ENCODE results near the gene ZNF528. TPM values are rescaled to one million over a fixed set of nuclear protein-coding genes. Genes with fewer than 3 reads are reported as not detected.

ZNF528 gene
- polyA plus RNA-seq (ENCODE audit: insufficient read length in 4 of 4) = 10 to 100 TPM; 28.9 to 39.0 (median 30.2) TPM

DNA sequence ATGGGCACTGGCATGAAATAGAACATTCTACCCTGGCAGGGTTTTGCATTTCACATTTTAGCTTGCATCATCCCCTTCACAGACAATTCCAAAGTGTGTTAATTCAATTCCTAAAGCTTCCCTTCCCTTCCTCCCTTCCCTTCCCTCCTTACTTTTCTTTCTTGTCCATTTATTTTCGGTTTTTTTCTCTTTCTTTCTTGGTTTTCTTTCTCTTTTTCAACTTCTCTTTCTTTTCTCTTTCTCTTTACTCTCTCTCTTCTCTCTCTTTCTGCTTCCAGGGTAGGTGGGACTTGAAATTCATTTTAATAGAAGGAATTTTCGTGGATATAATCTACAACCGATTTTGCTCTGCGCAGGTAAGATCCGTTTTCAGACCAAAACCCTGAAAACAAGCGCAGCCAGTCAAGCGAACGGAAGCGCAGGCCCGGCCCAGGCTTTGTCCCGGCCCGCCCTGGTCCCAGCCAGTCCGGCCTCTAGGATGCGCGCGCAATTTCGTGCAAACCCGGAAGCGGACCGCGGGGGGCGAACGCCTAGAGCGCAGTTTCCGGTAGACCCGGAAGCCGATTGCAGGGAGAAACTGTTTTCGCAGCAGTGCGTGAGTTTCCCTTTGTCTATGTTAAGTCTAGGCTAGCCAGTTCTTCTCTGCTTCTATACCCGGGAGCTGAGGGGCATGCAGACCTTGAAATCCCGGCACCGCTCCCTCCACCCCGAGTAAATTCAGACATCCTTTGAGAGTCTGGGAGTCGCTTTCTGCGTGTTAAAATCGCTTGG, at the start of gene ZNF528:
Gene ZNF528 (plus strand): TSS at position 540 of the 771 bp plus-strand sequence. CDS start 4,165 bp downstream, outside the sequence.
- peak; percentile 89 to 95 (median 92) for DNase-seq (ENCODE audit: low read depth in 4 of 4, low spot score in 3 of 4)

DNA sequence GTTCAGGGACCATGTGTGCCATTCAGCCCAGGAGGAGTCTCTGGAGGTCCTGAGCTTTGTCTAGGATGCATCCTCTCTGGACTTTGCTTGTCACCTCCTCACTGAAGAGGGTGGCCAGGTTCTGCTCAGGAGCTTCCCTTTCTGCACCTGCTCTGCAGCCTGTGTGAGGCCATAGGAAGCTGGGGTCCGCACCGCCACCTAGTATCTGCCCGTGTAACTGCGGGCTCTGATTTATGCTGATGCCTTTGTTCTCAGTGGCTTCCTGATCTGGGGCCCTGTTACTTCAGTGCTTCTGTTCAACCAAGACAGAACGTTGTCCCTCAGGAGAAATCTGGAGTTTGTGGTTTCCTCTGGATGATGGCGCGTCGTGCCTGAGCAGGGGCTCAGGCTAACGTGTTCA, 46.1 kb upstream of the ZNF528 start:
- no peak for DNase-seq (ENCODE audit: low read depth in 4 of 4, low spot score in 3 of 4)

DNA sequence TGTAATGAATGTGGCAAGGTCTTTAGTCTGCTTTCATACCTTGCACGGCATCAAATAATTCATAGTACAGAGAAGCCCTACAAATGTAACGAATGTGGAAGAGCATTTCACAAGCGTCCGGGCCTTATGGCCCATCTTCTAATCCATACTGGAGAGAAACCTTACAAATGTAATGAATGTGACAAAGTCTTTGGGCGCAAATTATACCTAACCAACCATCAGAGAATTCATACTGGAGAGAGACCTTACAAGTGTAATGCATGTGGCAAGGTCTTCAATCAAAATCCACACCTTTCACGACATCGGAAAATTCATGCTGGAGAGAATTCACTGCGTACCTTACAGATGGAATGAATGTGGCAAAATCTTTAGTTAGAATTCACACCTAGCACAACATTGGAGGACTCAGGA, 31.2 kb upstream of the ZNF528 start:
- DNase-seq (ENCODE audit: low read depth in 4 of 4, low spot score in 3 of 4) = no peak

DNA sequence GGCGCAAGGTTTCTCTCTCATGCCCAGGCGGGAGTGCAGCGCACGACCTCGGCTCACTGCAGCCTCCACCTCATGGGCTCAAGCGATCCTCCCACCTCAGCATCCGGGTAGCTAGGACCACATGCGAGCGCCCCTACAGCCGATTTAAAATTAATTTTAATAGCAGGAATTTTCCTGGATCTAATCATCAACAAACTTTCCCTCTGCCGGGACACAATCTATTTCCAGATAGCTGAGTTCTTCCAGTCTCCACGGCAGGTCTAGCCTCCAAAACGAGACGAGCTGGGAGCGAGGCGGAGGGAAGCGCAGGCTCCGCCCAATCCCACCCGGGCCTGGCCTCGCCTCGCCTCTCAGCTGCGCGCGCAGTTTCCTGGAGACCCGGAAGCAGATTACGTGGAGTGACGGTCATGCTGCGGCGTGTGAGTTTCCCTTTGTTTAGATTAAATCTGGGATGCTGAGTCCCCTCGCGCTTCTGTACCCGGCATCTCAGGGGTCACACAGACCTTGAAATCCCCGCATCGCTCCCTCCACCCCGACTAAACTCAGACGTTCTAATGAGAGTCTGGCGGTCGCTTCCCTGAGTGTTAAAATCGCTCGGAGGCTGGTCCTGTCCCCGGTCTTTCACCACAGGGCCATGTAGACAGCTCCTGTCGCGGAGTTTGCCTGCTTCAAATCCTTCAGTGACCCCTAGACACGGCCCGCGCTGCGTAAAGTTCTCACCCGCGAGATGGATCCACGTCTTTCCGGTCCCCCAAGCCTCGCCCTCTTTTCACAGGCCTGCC, 27.9 kb upstream of the ZNF528 start, which contains the start of gene ZNF880:
Gene ZNF880 (plus strand): TSS at position 365 of the 782 bp plus-strand sequence. CDS start 43 bp downstream, at position 408.
- peak; percentile 90 to 95 (median 92) for DNase-seq (ENCODE audit: low read depth in 4 of 4, low spot score in 3 of 4)

DNA sequence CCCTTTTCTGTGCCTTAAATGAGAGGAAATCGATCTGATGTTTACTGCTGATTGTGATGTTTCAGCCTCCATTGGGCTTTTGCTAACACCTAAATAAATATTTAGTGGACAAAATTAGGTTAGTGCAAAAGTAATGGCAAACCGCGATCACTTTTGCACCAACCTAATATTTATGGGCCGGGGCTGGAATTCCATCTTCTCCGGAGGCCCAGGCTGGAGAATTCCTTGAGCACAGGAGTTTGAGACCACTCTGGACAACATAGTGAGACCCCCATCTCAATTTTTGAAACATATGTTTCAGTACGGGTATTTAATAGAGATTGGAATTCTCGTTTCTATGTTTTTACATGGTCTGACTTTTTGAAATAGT, 27.3 kb upstream of the ZNF528 start:
- DNase-seq (ENCODE audit: low read depth in 4 of 4, low spot score in 3 of 4) = no peak

DNA sequence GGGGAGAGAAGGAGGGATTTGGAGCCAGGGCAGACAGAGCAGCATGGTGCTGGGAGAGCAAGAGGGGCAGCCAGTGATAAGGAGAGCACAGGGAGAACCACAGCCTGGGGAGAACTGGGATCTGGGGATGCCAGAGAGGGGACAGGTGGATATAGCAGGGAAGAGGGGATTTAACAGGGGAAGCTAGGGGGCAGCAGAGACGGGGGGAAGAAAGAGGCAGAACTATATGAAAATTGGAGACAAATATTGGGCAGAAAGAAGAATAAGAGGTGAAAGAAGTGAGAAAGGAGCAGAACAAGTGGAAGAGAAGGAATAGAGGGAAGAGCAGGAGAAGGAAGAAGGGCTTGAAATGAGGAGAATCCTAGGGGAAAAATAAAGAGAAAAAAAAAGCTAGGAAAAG, 6.5 kb upstream of the ZNF528 start:
- DNase-seq (ENCODE audit: low read depth in 4 of 4, low spot score in 3 of 4) = no peak

DNA sequence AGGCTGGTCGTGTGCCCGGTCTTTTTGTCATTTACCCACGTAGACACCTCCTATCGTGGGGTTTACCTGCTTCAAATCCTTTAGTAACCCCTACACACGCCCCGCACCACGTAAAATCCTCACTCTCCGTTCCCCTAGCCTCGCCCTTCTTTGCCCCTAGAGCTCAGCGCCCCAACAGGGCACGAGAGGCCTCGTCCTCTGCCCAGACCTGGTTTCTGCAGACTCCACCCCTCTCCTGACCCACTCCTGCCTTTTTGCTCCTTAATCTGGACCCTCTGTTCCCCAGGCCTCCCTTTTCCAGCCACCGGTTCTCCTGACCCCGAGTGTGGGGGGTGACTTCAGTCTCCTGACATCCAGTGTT, 412 bp downstream of the ZNF528 start:
- DNase-seq (ENCODE audit: low read depth in 4 of 4, low spot score in 3 of 4) = peak in 1 of 4 donors; percentile 1

DNA sequence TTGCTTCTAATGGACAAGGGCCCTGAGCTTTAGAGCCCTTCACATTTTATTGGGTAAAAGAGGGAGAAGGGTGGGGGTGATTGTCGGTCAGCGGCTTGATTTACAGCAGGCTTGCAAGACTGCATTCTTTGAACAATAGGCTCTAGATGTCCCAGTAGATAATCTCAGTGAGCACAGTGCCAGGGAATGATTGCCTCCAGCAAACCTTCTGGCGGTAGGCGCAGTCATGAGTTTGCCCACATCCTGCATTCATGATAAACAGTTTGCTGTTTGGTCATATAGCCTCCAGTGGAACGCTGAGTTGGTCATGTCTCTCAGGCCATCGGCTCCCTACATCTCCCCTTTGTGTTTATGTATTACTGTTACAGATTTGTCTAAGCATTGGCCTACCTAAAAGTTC, 12.6 kb downstream of the ZNF528 start:
- DNase-seq (ENCODE audit: low read depth in 4 of 4, low spot score in 3 of 4) = no peak

DNA sequence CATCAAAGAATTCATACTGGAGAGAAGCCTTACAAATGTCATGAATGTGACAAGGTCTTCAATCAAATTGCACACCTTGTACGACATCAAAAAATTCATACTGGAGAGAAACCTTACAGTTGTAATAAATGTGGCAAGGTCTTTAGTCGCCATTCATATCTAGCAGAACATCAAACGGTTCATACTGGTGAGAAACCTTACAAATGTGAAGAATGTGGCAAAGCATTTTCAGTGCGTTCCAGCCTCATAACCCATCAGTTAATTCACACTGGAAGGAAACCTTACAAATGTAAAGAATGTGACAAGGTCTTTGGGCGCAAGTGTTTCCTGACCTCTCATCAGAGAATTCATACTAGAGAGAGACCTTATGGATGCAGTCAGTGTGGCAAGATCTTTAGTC, 18.1 kb downstream of the ZNF528 start:
- no peak for DNase-seq (ENCODE audit: low read depth in 4 of 4, low spot score in 3 of 4)

DNA sequence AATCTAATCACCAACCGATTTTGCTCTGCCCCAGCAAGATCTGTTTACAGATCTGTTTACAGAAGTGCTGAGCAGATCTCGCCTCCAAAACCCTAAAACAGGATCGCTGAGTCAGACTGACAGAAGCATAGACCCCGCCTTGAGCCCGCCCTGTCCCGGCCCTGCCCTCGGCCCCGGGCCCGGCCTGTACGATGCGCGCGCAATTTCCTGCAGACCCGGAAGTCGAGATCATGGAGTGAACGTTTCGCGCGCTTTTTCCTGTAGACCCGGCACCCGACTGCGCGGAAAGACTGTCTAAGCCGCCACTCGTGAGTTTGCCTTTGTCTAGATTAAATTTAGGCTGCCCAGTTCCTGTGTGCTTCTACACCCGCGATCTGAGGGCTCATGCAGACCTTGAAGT, 31.3 kb downstream of the ZNF528 start, which contains the start of gene ZNF534:
Gene ZNF534 (plus strand): TSS at position 212 of the 400 bp plus-strand sequence. CDS start 2,327 bp downstream, outside the sequence.
- DNase-seq (ENCODE audit: low read depth in 4 of 4, low spot score in 3 of 4) = no peak

DNA sequence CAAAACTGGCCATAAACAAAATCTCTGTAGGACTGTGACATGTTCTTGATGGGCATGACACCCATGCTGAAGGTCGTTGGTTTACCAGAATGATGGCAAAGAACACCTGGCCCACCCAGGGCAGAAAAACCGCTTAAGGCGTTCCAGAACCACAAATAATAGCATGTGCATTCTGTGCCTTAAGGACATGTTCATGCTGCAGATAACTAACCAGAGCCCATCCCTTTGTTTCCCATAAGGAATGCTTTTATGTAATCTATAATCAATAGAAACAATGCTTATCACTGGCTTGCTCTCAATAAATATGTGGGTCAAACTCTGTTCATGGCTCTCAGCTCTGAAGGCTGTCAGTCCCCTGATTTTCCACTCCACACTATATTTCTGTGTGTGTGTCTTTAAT, 44.5 kb downstream of the ZNF528 start:
- DNase-seq (ENCODE audit: low read depth in 4 of 4, low spot score in 3 of 4) = no peak

DNA sequence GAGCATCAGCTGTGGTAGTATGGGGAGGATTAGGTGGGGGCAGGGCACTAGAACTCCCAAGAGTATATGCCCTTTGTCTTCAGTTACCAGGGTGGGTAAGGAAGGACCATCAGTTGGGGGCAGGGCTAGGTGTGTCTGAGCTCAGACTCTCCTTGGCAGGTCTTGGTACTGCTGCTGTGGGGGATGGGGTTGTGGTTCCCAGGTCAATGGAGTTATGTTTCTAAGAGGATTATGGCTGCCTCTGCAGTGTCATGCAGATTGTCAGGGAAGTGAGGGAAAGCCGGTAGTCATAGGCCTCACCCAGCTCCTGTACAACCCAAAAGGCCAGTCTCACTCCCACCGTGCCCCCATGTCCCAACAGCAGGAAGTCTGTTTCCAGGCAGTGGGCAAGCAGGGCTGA, 46.9 kb downstream of the ZNF528 start:
- DNase-seq (ENCODE audit: low read depth in 4 of 4, low spot score in 3 of 4) = no peak

DNA sequence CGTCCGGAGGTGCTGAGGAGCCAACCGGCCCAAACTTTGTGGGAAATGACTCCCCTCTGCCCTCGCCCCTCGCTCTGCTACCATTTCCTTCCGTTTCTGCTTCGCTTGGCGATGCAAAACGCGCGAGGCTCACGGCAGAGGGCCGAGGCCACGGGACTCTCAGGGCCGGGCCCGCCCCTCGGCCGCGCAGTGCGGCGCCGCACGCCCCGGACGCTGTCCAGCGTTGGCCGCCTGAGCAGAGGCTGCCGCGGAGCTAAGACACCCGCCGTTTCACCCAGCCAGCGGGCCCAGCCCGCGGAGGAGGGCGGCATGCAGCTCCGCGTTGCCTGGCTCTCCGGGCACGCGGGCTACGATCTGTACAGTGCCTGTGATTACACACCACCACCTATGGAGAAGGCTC, 53.6 kb downstream of the ZNF528 start:
- no peak for DNase-seq (ENCODE audit: low read depth in 4 of 4, low spot score in 3 of 4)

DNA sequence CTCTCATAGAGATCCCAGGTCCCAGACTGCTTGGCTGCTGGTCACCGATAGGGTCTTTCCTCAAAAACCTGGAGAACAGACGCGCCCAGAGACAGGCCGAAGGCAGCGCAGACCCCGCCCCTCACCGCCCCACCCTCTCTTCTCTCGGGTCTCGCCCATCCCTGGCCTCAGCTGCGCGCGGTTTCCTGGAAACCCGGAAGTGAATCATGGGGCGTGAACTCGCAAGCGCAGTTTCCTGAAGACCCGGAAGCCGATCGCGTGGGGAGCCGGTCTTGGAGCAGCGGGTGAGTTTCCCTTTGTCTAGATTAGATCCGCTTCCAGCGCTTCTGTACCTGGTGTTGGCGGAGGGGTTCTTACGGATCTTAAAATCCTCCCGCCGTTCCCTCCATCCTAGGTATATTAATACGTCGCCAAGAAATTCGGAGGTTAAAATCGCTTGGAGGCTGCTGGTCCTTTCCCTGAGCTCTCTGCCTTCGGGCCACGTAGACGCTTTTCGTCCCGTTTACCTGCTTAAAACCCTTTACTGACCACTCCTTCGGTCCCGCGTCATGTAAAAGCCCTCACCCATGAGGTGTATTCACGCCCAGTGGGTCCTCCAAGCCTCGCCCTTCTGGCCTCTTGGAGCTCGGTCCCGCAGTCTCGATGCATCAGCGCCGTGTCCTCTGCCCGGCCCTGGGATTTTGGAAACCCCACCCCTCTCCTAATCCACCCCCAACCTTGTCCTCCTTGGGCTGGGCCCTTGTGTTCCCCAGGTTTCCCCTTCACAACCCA, 55.9 kb downstream of the ZNF528 start, which contains the start of gene ZNF578:
Gene ZNF578 (plus strand): TSS at position 230 of the 771 bp plus-strand sequence. CDS start 48,293 bp downstream, outside the sequence.
- peak; percentile 74 to 84 (median 78) for DNase-seq (ENCODE audit: low read depth in 4 of 4, low spot score in 3 of 4)

DNA sequence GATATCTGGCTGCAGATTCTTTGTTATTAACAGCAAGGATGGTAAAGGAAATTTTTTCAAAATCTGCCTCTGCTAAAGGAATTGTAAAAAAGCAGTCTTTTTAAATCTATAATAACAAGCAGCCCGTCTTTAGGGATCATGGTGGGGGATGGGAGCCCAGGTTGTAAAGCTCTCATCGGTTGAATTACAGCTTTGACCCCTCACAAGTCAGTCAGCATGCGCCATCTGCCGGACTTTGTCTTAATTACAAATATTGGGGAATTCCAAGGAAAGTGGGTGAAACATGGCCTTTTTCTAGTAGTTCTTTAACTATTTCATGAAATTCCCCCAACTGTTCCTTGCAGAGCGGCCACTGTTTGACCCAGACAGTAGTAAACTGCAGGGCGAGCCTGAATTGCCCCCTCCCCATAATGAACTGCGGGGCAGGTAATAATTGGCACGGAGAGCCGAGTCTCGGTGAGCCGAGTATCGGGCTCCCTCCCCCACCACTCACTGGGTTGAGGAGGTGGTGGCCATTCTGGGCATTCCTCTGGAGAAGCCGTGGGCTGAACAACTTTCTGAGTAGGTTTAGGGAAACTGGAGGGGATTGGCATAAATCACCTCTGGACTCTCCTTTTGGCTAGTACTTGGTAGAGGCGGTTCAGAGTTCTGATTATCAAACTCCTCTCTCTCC, 67.3 kb downstream of the ZNF528 start:
- no peak for DNase-seq (ENCODE audit: low read depth in 4 of 4, low spot score in 3 of 4)

Other genes starting within 250 kb of the ZNF528 start
- gene ZNF836, start 226.2 kb upstream of the ZNF528 start, polyA plus RNA-seq (ENCODE audit: insufficient read length in 4 of 4) = 10 to 100 TPM; 16.0 to 17.3 (median 16.9) TPM
- gene PPP2R1A, start 207.8 kb upstream of the ZNF528 start, polyA plus RNA-seq (ENCODE audit: insufficient read length in 4 of 4) = 100 to 1,000 TPM; 448 to 532 (median 468) TPM
- gene ZNF766, start 128.3 kb upstream of the ZNF528 start, polyA plus RNA-seq (ENCODE audit: insufficient read length in 4 of 4) = 10 to 100 TPM; 17.4 to 23.5 (median 22.2) TPM
- gene ZNF480, start 100.7 kb upstream of the ZNF528 start, polyA plus RNA-seq (ENCODE audit: insufficient read length in 4 of 4) = 10 to 100 TPM; 13.9 to 20.4 (median 18.7) TPM
- gene ZNF610, start 61.6 kb upstream of the ZNF528 start, polyA plus RNA-seq (ENCODE audit: insufficient read length in 4 of 4) = 10 to 100 TPM; 10.1 to 15.1 (median 13.2) TPM
- 10 to 100 TPM; 20.6 to 27.7 (median 23.5) TPM for gene ZNF880, start 27.9 kb upstream of the ZNF528 start, polyA plus RNA-seq (ENCODE audit: insufficient read length in 4 of 4)
- gene ZNF534, start 31.3 kb downstream of the ZNF528 start, polyA plus RNA-seq (ENCODE audit: insufficient read length in 4 of 4) = under 1 TPM; 0.49 to 0.87 (median 0.80) TPM
- 1 to 10 TPM; 4.6 to 7.1 (median 5.8) TPM for gene ZNF578, start 55.7 kb downstream of the ZNF528 start, polyA plus RNA-seq (ENCODE audit: insufficient read length in 4 of 4)
- gene ZNF808, start 129.8 kb downstream of the ZNF528 start, polyA plus RNA-seq (ENCODE audit: insufficient read length in 4 of 4) = 10 to 100 TPM in 2 of 4 donors, 1 to 10 TPM in 2; 7.9 to 11.5 (median 10.4) TPM
- 10 to 100 TPM; 13.3 to 15.2 (median 14.0) TPM for gene ZNF701, start 172.4 kb downstream of the ZNF528 start, polyA plus RNA-seq (ENCODE audit: insufficient read length in 4 of 4)
- gene ZNF83, start 240.5 kb downstream of the ZNF528 start, polyA plus RNA-seq (ENCODE audit: insufficient read length in 4 of 4) = 100 to 1,000 TPM in 1 of 4 donors, 10 to 100 TPM in 3; 73.0 to 107 (median 76.5) TPM

All from right renal pelvis (tissue), 4 donors.